Stimulated activated CD4-positive, alpha-beta T cell treated with anti-CD3 and anti-CD28 coated beads, Interleukin-1b, Interleukin-23, amount 100 ng/mL, for 48 hours (primary cell): ENCODE data around the gene ARHGAP33.
"Not testable (repeated sequence)": the region's sequence is repeated elsewhere in the genome, so short reads cannot be mapped to it uniquely, and the experiment has no call there.

ENCODE experiments used
- DNase-seq: peaks from one replicate; pipeline ENCODE4 v3.0.0-alpha.2; 2020

Gene ARHGAP33

DNA sequence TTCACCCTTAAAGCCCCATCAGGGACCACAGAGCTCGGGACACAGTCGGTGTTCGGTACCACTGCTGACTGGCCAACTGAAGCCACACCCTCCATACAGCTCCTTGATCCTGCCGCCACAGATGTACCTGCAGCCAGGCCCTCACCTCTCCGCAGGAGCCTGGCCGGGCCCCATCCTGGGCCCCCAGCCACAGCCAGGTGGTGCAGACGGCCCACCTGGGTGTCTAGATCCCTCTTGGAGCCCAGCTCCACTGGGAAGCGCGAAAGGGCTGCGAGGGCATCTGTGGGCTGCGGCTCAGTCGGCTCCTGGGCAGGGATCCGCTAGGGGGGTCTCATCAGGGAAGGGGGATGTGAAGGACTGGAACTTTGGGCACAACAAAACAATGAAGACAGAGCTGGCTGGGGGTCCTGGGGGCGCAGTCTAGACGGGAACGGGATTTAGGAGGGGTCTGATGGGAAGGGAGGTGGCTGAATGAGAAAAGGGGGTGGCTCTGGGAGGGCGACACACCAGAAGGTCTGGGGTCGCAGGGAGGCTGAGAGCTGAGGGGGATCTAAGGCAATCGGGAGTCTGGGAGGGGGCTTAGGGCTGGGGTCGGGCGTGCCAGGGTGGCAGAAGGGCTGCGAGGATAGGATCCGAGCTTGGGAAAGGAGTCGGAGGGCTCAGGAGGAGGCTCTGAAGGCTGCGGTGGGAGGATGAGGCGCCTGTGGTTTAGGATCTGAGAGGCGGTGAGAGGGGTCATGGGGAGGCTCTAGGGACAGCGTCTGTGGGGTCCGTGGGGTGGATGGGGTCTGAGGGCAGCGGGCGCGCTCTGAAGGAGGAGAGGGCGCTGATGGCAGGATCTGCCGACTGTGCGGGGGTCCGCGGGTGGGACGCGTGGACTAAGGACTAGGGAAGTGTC, 21.5 kb downstream of the ARHGAP33 start:
- DNase-seq = no peak

DNA sequence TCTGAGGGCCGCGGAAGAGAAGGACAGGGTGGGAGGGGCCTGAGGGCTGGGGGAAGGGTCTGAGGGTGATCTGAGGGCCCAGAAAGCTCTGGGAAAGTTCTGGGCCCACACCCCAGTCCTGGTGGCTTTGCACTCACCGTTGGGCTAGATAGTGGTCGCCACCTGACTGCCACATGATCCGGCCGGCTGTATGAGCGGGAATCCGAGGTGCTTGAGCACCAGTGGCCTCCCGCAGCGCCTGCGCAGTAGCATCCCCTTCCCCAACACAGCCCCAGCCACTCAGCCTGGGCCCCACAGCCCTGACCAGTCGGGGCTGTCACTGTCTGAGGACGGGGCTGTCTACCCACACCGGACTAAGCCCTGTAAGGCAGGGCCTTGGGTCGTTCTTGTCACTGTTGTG, 22.3 kb downstream of the ARHGAP33 start:
- DNase-seq = no peak

DNA sequence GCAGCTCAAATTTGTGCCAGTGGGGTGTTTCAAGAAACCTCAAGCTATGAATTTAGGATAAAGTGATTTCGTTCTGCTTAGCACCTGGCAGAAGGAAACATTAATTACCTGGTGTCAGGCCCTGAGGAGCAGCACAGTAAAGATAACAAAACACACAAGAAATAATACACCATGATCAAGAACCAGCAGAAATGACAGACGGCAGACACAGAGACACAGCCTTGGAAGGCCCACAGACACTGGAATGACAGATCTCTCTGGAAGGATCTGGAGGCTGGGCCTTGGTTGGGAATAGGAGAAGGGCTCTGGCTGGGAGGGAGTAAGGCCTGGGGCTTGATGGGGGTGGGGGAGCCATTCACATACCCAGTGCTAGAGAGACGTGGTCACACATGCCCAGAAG, 26.5 kb downstream of the ARHGAP33 start:
- DNase-seq = no peak

DNA sequence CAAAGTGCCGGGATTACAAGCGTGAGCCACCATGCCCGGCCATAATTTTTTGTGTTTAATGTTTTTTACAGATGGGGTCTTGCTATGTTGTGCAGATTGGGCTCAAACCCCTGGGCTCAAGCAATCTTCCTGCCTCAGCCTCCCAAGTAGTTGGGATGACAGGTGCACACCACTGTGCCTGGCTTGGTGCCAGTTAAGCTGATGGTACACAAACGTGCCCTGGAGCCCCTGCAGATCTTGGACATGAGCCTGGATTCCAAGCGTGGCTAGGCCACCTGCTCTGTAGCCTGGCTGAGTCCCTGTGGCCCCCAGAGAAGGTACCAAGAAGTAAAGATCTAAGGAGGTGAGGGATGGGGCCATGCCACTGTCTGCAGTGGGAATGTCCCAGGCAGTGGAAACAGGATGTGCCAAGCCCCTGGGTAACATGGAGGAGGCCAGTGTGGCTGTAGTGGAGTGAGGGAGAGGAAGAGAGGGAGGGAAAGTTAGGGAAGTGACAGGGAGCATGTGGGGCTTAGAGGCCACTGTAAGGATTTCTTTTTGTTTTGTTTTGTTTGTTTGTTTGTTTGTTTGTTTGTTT, 30.2 kb downstream of the ARHGAP33 start:
- DNase-seq = no peak

DNA sequence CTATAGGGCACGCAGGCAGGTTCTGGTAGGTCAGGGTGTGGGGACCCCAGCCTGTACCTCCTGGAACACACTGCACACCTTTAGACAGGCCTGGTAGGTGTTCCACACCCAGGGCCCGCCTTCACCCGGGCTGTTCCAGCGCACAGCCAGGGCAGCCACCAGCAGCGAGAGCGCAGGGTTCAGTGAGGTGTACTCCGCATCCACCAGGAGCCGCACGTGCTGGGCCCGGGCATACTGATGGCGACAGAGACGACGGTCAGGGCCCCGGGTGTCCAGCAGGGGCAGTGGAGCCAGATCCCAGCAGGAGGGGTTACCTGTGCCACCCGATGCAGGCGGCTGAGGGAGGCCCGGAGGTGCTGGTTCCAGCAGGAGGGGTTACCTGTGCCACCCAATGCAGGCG, 31.2 kb downstream of the ARHGAP33 start:
- no peak for DNase-seq

DNA sequence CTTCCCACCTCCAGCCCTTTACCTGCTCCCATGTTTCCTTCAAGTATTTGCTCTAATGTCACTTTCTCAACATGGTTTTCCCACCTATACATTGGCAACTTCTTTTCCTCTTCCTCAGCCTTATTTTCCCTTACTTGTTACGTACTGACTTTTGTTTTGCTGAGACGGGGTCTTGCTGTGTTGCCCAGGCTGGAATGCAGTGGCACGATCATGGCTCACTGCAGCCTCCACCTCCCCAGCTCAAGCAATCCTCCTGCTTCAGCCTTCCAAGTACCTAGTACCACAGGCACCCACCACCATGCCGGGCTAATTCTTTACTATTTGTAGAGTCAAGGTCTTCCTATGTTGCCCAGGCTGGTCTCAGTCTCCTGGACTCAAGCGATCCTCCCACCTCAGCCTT, 32.3 kb downstream of the ARHGAP33 start:
- no peak for DNase-seq

DNA sequence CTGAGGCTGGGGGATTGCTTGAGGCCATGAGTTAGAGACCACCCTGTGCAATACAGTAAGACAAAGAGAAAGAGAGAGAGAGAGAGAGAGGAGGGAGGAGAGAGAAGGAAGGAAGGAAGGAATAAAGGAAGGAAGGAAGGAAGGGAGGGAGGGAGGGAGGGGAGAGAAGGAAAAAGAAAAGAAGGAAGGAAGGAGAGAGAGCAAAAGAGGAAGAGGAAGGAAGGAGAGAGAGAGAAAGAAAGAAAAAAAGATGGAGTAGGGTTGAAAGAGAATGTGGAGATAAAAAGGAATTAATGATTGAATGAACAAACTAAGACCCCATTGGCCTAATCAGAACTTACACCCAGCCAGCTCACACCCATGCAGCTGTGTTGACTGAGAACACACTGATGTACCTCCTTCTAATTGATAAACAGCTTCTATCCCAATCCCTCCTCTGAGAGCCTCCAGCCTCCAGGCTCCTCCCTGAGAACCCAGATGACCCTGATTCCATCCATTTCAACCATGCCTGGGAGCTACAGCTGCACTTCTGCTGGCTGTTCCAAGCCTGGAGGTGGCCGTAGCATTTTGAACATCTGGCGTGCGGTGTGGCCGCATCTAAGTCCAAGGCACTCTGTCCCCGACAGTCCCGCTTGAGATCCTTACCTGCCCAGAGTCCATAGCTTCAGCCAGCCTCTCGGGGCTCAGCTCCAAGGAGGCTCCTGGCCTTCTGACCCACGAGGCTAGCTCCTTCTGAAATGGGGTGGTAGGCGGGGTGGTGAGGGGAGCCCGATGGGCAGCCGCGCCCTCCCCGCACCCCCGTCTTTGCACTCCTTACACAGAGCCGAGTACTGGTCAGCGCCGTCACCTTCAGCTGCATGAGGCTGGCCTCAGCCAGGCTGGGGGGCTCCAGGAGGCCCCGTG, 36.2 kb downstream of the ARHGAP33 start:
- DNase-seq = no peak

DNA sequence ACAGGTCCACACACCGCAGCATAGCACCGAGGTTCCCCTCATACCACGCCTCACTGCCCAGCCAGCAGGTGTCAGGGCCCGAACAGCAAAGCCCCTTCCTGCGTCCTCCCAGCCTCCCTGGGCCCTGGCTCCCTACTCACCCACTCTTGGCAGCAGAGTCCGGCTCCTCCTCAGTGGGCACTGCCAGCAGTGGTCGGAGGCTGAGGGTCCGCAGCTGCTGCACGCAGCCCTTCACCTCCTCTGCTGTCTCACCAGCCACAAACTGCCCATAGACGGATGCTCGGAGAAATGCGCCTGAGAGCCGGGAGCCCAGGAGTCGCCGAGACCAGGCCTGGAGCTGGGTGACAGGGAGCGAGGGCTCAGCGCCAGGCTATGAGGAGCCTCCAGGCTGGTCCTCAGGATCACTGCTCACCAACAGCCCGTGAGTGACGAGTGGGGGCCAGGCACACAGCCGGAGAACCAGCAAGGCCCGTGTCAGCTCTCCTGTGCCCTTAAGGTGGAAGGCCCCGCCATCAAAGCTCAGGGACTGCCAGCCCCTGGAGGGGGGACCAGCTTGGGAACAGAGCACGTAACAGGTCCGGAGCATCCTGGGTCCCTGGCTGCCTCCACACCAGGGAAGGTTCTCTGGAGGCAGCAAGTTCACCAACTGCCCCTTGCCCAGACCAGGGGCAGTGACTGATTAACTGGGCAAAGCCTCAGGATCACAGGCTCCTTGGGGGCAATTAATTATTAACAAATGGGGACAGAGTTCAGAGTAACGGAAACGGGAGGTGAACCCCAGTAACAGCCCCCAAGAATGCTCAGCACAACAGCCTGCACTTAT, 37.1 kb downstream of the ARHGAP33 start, which contains the start of gene PRODH2:
Gene PRODH2 (minus strand): TSS at position 626 of the 823 bp plus-strand sequence. CDS start 40 bp downstream, at position 586.
- no peak for DNase-seq

DNA sequence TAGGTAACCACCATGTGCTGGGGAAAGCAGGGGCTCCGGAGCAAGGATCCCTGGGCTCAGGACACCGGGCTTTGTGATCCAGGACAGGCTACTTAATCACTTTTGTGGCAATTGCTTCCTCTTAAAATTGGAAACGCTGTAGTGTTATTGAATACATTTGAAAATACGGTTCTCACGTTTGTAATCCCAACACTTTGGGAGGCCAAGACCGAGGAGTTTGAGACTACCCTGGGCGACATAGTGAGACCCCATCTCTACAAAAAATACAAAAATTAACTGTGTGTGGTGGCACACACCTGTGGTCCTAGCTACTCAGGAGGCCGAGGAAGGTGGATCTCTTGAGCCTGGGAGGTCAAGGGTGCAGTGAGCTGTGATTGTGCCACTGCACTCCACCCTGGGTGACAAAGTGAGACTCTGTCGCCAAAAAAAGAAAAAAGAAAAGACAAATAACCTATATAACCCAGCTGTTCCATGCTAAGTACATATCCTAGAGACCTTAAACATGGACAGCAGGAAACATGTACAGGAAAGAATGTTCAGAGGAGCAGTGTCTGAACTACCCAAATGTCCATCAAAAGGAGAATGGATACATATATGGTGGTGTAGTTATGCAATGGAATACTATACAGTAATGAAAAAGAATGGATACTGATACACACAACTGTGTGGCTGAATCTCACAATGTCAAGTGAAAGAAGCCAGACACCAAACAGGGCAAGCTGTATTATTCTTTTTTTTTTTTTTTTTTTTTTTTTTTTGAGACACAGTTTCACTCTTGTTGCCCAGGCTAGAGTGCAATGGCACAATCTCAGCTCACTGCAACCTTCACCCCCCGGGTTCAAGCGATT, 37.9 kb downstream of the ARHGAP33 start:
- DNase-seq = no peak

DNA sequence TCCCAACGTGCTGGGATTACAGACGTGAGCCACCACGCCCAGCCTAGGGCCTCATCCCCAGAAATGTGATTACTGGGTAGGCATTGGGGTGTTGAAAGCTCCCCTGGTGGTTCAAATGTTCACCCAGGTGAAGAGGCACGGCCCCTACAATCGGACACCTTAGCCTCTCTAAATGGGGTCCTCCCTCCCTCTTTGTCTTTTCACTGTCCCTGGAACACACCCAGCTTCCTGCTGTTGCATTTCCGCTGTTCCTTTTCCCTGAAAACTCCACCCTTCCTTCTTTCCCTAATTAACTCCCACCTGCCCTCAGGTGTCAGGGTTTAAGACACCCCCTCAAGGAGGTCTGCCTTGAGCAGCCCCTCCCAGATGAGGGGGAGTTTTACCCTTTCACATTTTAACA, 40.9 kb downstream of the ARHGAP33 start:
- DNase-seq = no peak

DNA sequence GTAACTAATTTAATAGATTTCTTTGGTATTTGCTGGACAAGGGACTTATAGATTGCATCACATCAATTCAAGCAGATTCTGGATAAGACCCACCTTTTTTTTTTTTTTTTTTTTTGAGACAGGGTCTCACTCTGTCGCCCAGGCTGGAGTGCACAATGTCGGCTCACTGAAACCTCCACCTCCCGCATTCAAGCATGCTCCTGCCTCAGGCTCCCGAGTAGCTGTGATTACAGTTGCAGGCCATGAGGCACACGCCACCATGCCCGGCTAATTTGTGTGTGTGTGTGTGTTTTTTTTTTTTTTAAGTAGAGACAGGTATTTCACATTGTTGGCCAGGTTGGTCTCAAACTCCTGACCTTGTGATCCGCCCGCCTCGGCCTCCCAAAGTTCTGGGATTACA, 41.5 kb downstream of the ARHGAP33 start:
- DNase-seq = no peak

DNA sequence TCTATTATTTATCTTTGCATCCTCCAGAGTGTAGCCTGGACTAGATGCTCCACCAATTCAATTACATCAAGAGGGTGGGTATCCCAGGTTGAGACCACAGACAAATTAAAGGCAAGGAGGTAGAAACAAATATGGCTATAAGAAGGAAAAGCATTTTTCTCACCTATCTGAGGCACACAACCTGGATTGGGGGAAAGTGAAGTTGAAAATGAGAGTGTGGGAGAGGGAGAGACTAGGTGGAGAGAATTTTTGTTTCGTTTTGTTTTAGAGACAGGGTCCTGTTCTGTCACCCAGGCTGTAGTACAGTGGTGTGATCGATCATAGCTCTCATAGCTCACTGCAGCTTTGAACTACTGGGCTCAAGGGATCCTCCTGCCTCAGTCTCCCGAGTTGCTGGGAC, 43.1 kb downstream of the ARHGAP33 start:
- DNase-seq = no peak

DNA sequence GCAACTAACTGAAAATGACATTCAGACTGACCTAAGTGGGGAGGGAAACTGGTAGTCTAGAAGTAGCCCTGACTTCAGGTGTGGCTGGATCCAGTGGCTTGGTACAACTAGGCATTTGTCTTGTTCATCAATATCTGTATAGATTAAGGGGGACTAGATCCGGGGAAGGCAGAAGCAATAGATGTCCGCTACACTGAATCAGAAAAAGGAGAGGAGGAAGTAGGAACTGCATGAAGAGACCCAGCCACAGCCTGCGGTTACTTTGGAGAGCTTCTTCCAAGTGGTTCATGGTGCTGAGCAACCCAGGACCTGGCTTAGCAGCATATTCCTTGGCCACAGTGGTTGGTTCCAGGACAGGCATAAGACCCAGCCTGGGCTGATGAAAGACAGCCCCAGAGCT, 47.2 kb downstream of the ARHGAP33 start:
- DNase-seq = no peak

DNA sequence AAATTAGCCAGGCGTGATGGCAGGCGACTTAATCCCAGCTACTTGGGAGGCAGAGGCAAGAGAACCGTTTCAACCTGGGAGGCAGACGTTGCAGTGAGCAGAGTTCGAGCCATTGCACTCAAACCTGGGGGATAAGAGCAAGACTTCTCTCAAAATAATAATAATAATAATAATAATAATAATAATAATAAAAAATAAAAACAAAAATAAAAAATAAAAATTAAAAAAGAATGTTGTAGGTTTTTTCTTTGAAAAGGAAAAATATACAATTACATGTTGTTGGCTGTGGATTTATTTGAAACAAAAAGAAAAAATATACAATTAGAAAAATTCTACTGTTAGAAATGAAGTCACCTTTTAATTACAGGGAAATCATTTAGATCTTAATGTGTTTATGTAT, 48.8 kb downstream of the ARHGAP33 start:
- DNase-seq = no peak

DNA sequence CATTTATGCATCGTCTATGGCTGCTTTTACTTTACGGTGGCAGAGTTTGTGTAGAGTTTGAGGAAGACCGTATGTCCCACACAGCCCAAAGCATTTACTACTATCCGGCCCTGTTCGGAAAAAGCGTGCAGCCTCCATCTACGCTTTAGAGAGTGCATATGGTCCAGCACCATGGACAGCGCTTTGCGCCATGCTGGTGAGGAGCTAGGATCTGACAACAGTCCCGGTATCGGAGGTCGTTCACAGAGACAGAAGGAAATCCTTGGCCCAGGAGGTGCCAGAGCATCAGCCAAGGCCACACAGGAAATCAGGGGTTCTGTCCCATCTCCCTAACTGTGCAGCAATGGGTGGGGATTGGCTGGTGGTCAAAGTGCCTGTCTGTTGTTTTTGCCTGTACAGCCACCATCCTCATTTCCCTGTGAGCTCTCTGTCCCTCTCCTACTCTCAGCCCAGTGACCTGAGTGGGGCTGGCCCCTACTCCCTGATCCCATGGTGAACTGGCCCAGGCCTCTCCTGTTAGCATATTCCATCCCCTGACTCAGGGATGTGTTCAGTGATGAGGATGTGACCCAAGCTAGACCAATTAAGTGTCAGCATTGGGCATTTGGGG, 53.4 kb downstream of the ARHGAP33 start:
- peak; percentile 38 for DNase-seq

DNA sequence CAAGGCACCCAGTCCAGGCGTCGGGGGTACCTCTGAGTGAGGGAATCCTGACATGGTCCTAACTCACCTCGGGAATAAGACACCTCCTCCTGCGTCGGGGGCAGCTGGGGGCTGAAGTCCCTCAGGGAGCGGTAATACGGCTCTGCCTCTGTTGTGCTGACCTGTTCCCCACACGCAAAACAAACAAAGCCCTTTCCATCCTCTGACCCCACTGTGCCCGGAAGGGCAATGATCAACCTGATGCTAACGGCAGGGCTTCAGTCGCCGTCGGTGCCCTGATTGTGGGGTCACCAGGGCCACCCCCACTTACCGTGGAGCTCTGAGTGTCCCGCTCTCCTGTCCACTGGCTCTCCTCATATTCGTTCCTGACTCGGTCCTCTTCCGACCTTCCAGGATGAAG, 55.6 kb downstream of the ARHGAP33 start:
- no peak for DNase-seq

DNA sequence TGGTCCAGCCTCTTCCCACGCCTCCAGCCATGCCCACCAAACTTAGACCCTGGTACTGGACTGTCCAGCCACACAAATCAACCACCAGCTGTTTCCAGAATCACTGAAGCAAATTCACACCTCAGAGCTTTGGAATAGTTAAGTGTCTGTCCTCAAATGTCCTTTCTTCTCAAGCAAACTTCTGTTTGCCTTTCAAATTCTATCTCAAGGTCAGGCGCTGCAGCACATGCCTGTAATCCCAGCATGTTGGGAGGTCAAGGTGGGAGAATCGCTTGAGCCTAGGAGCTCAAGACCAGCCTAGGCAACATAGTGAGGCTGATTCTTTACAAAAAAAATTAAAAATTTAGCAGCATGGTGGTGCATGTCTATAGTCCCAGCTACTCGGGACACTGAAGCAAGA, 56.7 kb downstream of the ARHGAP33 start:
- DNase-seq = no peak

DNA sequence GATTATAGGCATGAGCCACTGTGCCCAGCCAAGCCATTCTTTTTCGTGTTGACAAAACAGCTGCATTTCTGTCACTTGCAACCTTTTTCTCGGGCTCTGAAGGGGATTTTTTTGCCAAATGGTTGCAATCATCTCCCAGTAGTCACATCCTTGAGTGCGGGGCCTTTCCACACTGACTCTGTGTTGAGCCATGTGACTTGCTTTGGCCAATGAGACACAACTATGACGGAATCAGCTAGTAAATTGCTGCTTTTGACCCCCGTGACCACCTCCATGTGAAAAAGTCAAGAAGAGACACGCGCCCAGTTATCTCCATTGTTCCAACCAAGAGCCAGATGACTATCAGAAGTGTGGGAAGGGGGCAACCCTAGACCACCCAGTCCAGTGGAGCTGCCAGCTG, 58.6 kb downstream of the ARHGAP33 start:
- no peak for DNase-seq

DNA sequence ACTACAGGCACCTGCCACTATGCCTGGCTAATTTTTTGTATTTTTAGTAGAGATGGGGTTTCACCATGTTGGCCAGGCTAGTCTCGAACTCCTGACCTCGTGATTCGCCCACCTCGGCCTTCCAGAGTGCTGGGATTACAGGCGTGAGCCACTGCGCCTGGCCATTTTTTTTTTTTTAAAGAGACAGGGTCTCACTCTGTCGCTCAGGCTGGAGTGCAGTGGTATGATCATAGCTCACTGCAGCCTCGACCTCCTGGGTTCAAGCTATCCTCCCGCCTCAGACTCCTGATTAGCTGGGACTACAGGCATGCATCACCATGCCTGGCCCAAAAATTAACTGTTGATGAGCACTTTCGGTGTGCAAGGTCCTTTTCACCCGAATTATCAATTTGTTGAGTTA, 60.7 kb downstream of the ARHGAP33 start:
- DNase-seq = not testable (repeated sequence)
